GM12878 (cell line): ENCODE data around the gene CHURC1. TPM values are rescaled to one million over a fixed set of nuclear protein-coding genes. Genes with fewer than 3 reads are reported as not detected.

Experiments
- ATAC-seq: fragments of 200-7000 bp; cut with Tn5 transposase; 3 replicates; pipeline ENCODE4 v1.9.1; 2020; ENCODE audit warnings: mild to moderate bottlenecking, moderate library complexity
- BruUV-seq: library from RNA; stranded (reverse); fragments of 400-500 nt; replicated peaks from 2 replicates; lab custom pipeline; 2021; lab: Mats Ljungman, UMichigan
- CTCF ChIA-PET: fragments of 300-600 bp; sonication (Branson Sonifier 250); formaldehyde crosslinking; extraction: SDS; loops from one replicate; lab custom pipeline; 2021; ENCODE audit warnings: inconsistent platforms; lab: Yijun Ruan, JAX
- POLR2A ChIA-PET: fragments of 350-600 bp; formaldehyde crosslinking; extraction: SDS; loops from one replicate; lab custom pipeline; 2021; ENCODE audit warnings: inconsistent platforms; lab: Charles Lee
- RAD21 ChIA-PET: fragments of 300-600 bp; sonication (Branson Sonifier 250); formaldehyde crosslinking; loops from one replicate; lab custom pipeline; 2023; ENCODE audit warnings: antibody characterized with exemption; ENCODE audit not compliant: unreplicated experiment; lab: Charles Lee
- SMC1A ChIA-PET: fragments of 300-600 bp; sonication (Branson Sonifier 250); formaldehyde crosslinking; loops from one replicate; lab custom pipeline; 2023; ENCODE audit not compliant: unreplicated experiment, uncharacterized antibody; lab: Charles Lee
- DNase-seq: peaks from one replicate; pipeline ENCODE4 v3.0.0-alpha.2; 2011; ENCODE audit warnings: low read depth, low spot score
- FAIRE-seq: peaks from 3 replicates; lab custom pipeline; 2011; peaks lifted over from hg19 to GRCh38; lab: Jason Lieb, UNC
- H2AFZ ChIP-seq: 2 replicates; pipeline ENCODE4 v1.6.0; 2011; ENCODE audit warnings: low read depth, low read length, control low read depth; ENCODE audit not compliant: control insufficient read depth
- H3K27ac ChIP-seq: 2 replicates; pipeline ENCODE4 v1.5.1; 2011; ENCODE audit warnings: control low read depth; ENCODE audit not compliant: control insufficient read depth, insufficient read depth
- H3K27me3 ChIP-seq, 2 experiments: replicated peaks in 1 of 2; 2 replicates each; pipeline versions ENCODE4 v1.6.0 to v1.6.1; 2011; ENCODE audit warnings: low read length in 1 of 2; ENCODE audit not compliant: control insufficient read depth in 2 of 2, insufficient read depth in 2 of 2
- H3K36me3 ChIP-seq, 2 experiments: 2 replicates each; pipeline ENCODE4 v1.5.1; 2011; ENCODE audit warnings: low read length in 1 of 2; ENCODE audit not compliant: control insufficient read depth in 2 of 2, insufficient read depth in 2 of 2
- H3K4me1 ChIP-seq: 2 replicates; pipeline ENCODE4 v1.6.1; 2011; ENCODE audit warnings: mild to moderate bottlenecking, low read length, moderate library complexity, mixed read lengths; ENCODE audit not compliant: control insufficient read depth, insufficient read depth
- H3K4me2 ChIP-seq: 2 replicates; pipeline ENCODE4 v1.6.0; 2011; ENCODE audit warnings: control low read depth; ENCODE audit not compliant: control insufficient read depth, insufficient read depth
- H3K4me3 ChIP-seq: fragments of 200-600 bp; sonication (generic); 2 replicates; pipeline ENCODE4 v1.5.1; 2016
- H3K79me2 ChIP-seq: 2 replicates; pipeline ENCODE4 v1.6.0; 2011; ENCODE audit warnings: low read length; ENCODE audit not compliant: control insufficient read depth, insufficient read depth
- H3K9ac ChIP-seq: 2 replicates; pipeline ENCODE4 v1.8.0; 2011; ENCODE audit warnings: low read length, control low read depth, mixed read lengths; ENCODE audit not compliant: control insufficient read depth, insufficient read depth
- H3K9me3 ChIP-seq: replicated peaks from 3 replicates; pipeline ENCODE4 v1.5.1; 2011; ENCODE audit warnings: mild to moderate bottlenecking, low read length; ENCODE audit not compliant: control insufficient read depth, insufficient read depth
- H4K20me1 ChIP-seq: 2 replicates; pipeline ENCODE4 v1.6.0; 2011; ENCODE audit not compliant: control insufficient read depth, insufficient read depth
- BMI1 ChIP-seq: fragments of 450-650 bp; IDR thresholded peaks from 2 replicates; pipeline ENCODE4 v1.6.1; 2016; ENCODE audit warnings: mild to moderate bottlenecking, moderate library complexity, borderline replicate concordance
- EED ChIP-seq: sonication (generic); IDR thresholded peaks from 2 replicates; pipeline ENCODE4 v1.6.1; 2016; ENCODE audit warnings: antibody characterized with exemption, low read depth
- EZH2 ChIP-seq: IDR thresholded peaks from 2 replicates; pipeline ENCODE4 v1.6.1; 2012; ENCODE audit warnings: low read depth, mild to moderate bottlenecking, control low read depth, inconsistent platforms, low read length, borderline replicate concordance; ENCODE audit not compliant: control insufficient read depth
- FOS ChIP-seq: IDR thresholded peaks from 3 replicates; pipeline ENCODE4 v1.6.1; 2011; ENCODE audit warnings: borderline replicate concordance; ENCODE audit not compliant: insufficient read length; ENCODE audit errors: extremely low read depth
- HDAC2 ChIP-seq: fragments of 200-600 bp; sonication (generic); IDR thresholded peaks from 2 replicates; pipeline ENCODE4 v1.6.1; 2017
- NBN ChIP-seq: fragments of 450-650 bp; IDR thresholded peaks from 2 replicates; pipeline ENCODE4 v1.6.1; 2016
- NR2F1 ChIP-seq: fragments of 450-650 bp; conservative IDR thresholded peaks from 2 replicates; pipeline ENCODE4 v1.6.1; 2017; ENCODE audit warnings: mild to moderate bottlenecking
- PAX5 ChIP-seq: IDR thresholded peaks from 2 replicates; pipeline ENCODE4 v1.6.1; 2011; ENCODE audit warnings: low read depth, low read length, borderline replicate concordance
- RBBP5 ChIP-seq: fragments of 200-600 bp; sonication (generic); conservative IDR thresholded peaks from 2 replicates; pipeline ENCODE4 v1.6.1; 2016
- RUNX3 ChIP-seq: IDR thresholded peaks from 2 replicates; pipeline ENCODE4 v1.6.1; 2012; ENCODE audit warnings: low read length, inconsistent platforms
- SMAD5 ChIP-seq: IDR thresholded peaks from 2 replicates; pipeline ENCODE4 v1.6.1; 2016; ENCODE audit warnings: antibody characterized with exemption, low read depth
- YY1 ChIP-seq: IDR thresholded peaks from 2 replicates; pipeline ENCODE4 v1.6.1; 2011; ENCODE audit warnings: low read depth, mild to moderate bottlenecking, low read length
- ZBED1 ChIP-seq: IDR thresholded peaks from 2 replicates; pipeline ENCODE4 v1.6.1; 2016; ENCODE audit warnings: borderline replicate concordance
- WGBS: methylation state at CpG from one replicate; pipeline ENCODE4 v1.1.6; 2016; ENCODE audit warnings: low lambda C conversion rate; ENCODE audit not compliant: insufficient replicate concordance, insufficient coverage; ENCODE audit errors: missing lambda C conversion rate; 5-methylcytosine and 5-hydroxymethylcytosine counted together
- in situ Hi-C: fragments of 300-500 bp; cut with MboI; formaldehyde crosslinking; loops from 9 replicates; pipeline ENCODE4 v1.14.3; 2018; ENCODE audit warnings: mixed read lengths
- intact Hi-C: fragments of 100-400 bp; cut with micrococcal nuclease; formaldehyde crosslinking; loops from one replicate; pipeline ENCODE4 v1.14.2; 2022; ENCODE audit not compliant: unreplicated experiment
- polyA plus RNA-seq, 11 experiments: library from polyadenylated mRNA; depleted of rRNA in 4 of 11; unstranded in 6 of 11; stranded (reverse) in 5 of 11; fragments of >200 nt; fragmentation: Nextera tagmentation in 4 of 11; fragmentation: Illumina TruSeq in 1 of 11; extraction: Ambion mirVana in 4 of 11; extraction: Trizol in 1 of 11; gene quantifications; 1 replicate in 1 of 11; 2 replicates in 10 of 11; pipeline versions ENCODE4 v1.2.1 to v1.2.3, GENCODE V29; 2011 to 2016; ENCODE audit warnings: inconsistent platforms in 2 of 11, missing spikeins in 2 of 11, low read depth in 1 of 11
- total RNA-seq, 4 experiments: library from RNA; depleted of rRNA in 3 of 4; stranded (reverse); fragments of >200 nt in 3 of 4; fragmentation: Illumina TruSeq in 1 of 4; extraction: Trizol in 1 of 4; gene quantifications; 2 replicates each; pipeline versions ENCODE4 v1.2.1 to v1.2.3, GENCODE V29; 2013 to 2021
- TF ChIP-seq, protein P1 (sequence below): fragments of 150-350 bp; IDR thresholded peaks from 2 replicates; pipeline ENCODE4 v1.6.1; 2014; ENCODE audit warnings: mild to moderate bottlenecking, low read depth, low read length
- TF ChIP-seq, protein P2 (sequence below): fragments of 450-650 bp; formaldehyde crosslinking; IDR thresholded peaks from 2 replicates; pipeline ENCODE4 v1.5.0; 2022; ENCODE audit warnings: mild to moderate bottlenecking, missing genetic modification characterization

The CHURC1 gene
- total and polyA plus RNA-seq, 10 of the 15 experiments (the other 5 are each of a cell fraction or from before 2014, with no cell fraction given) = 41.0 to 421 (median 140) TPM

DNA sequence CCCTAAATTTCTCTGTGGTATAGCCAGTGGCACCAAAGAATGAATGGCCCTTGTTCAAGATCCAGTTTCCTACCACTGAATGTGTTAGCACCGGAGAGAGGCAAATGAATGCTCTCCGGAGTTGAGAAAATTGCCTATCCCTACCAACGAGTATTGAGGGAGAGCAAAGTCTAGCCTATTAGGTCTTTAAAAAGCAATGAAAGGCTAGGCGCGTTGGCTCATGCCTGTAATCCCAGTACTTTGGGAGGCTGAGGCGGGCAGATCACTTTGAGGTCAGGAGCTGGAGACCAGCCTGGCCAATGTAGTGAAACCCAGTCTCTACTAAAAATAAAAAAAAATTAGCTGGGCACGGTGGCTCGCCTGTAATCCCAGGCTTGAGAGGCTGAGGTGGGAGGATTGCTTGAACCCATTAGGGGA lies 58.8 kb downstream of the CHURC1 start:
- SMC1A ChIA-PET = no interaction called here
- FAIRE-seq (no peak), DNase-seq (no peak), ATAC-seq (no peak)
- Histone ChIP-seq H3K27ac (no peak overlapping the region), H3K27me3 (peaks cover 2 to 7% of the 10 kb centered on the region in 2 experiments), H3K9me3 (no peaks in the 10 kb centered on the region), H3K4me1 (no peaks in the 10 kb centered on the region), H3K4me3 (0 out of 2 replicates have a peak overlapping the region, but pooled peaks have one; percentile 66), H3K9ac (no peak overlapping the region), H4K20me1 (no peaks in the 10 kb centered on the region), H3K4me2 (no peak overlapping the region), H3K36me3 (no peaks in the 10 kb centered on the region), H2AFZ (no peak overlapping the region), H3K79me2 (no peaks in the 10 kb centered on the region)
- intact Hi-C loops = no loop called here
- in situ Hi-C loops = no loop called here
- BruUV-seq = no TSS peak
- TF ChIP-seq, protein P1, sequence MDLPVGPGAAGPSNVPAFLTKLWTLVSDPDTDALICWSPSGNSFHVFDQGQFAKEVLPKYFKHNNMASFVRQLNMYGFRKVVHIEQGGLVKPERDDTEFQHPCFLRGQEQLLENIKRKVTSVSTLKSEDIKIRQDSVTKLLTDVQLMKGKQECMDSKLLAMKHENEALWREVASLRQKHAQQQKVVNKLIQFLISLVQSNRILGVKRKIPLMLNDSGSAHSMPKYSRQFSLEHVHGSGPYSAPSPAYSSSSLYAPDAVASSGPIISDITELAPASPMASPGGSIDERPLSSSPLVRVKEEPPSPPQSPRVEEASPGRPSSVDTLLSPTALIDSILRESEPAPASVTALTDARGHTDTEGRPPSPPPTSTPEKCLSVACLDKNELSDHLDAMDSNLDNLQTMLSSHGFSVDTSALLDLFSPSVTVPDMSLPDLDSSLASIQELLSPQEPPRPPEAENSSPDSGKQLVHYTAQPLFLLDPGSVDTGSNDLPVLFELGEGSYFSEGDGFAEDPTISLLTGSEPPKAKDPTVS = no peak
- no peak for TF ChIP-seq EZH2
- RAD21 ChIA-PET = interaction anchor here (0.9 kb wide), 1 partner anchor 45 kb away, joined by 3 read pairs; no protein-coding TSS in a partner anchor
- 98% methylated on average over 8 of the region's 8 CpGs for WGBS
- POLR2A ChIA-PET = no interaction called here
- CTCF ChIA-PET = interaction anchor here (0.6 to 1.4 kb wide), 3 partner anchors 29 to 416 kb away, joined by 3 to 4 read pairs (median 3); no protein-coding TSS in a partner anchor

DNA sequence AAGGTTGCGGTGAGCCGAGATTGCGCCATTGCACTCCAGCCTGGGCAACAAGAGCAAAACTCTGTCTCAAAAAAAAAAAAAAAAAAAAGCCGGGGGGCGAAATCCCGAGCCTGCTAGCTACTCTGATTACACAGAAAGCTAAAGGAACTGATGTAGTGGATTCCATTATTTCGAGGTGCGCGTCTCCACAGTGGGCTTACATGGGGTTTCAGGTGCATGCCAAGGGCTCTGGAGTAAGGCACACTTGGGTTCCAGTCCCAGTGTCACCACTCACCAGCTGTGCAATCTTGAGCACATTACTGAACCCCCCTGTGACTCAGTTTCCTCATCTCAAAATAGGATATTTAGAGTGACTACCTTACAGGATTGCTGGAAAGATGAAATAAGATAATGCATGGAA lies 59.6 kb downstream of the CHURC1 start:
- Histone ChIP-seq H3K79me2 (no peaks in the 10 kb centered on the region), H3K4me2 (no peak overlapping the region), H3K27me3 (peaks cover 2 to 7% of the 10 kb centered on the region in 2 experiments), H3K9me3 (no peaks in the 10 kb centered on the region), H2AFZ (no peak overlapping the region), H3K9ac (no peak overlapping the region), H3K4me1 (no peaks in the 10 kb centered on the region), H3K27ac (no peak overlapping the region), H4K20me1 (no peaks in the 10 kb centered on the region), H3K4me3 (no peak overlapping the region), H3K36me3 (no peaks in the 10 kb centered on the region)
- DNase-seq (no peak), ATAC-seq (no peak), FAIRE-seq (no peak)
- CTCF ChIA-PET = interaction anchor here (0.6 to 1.9 kb wide), 5 partner anchors 11 to 46 kb away, joined by 3 to 7 read pairs (median 4); no protein-coding TSS in a partner anchor
- SMC1A ChIA-PET = no interaction called here
- no TSS peak for BruUV-seq
- RAD21 ChIA-PET = interaction anchor here (0.9 kb wide), 1 partner anchor 46 kb away, joined by 3 read pairs; no protein-coding TSS in a partner anchor
- POLR2A ChIA-PET = no interaction called here
- intact Hi-C loops (no loop called here), in situ Hi-C loops (no loop called here)
- 95% methylated on average over 8 of the region's 9 CpGs for WGBS
- no peak for TF ChIP-seq NBN
- no peak for TF ChIP-seq HDAC2
- no peak for TF ChIP-seq BMI1
- no peak for TF ChIP-seq ZBED1
- no peak for TF ChIP-seq FOS
- TF ChIP-seq EED = no peak
- TF ChIP-seq NR2F1 = no peak
- TF ChIP-seq, protein P2, sequence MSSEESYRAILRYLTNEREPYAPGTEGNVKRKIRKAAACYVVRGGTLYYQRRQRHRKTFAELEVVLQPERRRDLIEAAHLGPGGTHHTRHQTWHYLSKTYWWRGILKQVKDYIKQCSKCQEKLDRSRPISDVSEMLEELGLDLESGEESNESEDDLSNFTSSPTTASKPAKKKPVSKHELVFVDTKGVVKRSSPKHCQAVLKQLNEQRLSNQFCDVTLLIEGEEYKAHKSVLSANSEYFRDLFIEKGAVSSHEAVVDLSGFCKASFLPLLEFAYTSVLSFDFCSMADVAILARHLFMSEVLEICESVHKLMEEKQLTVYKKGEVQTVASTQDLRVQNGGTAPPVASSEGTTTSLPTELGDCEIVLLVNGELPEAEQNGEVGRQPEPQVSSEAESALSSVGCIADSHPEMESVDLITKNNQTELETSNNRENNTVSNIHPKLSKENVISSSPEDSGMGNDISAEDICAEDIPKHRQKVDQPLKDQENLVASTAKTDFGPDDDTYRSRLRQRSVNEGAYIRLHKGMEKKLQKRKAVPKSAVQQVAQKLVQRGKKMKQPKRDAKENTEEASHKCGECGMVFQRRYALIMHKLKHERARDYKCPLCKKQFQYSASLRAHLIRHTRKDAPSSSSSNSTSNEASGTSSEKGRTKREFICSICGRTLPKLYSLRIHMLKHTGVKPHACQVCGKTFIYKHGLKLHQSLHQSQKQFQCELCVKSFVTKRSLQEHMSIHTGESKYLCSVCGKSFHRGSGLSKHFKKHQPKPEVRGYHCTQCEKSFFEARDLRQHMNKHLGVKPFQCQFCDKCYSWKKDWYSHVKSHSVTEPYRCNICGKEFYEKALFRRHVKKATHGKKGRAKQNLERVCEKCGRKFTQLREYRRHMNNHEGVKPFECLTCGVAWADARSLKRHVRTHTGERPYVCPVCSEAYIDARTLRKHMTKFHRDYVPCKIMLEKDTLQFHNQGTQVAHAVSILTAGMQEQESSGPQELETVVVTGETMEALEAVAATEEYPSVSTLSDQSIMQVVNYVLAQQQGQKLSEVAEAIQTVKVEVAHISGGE (CRISPR knock-in tag) = no peak
- TF ChIP-seq RBBP5 = no peak
- TF ChIP-seq SMAD5 = no peak
- TF ChIP-seq RUNX3 = no peak
- no peak for TF ChIP-seq YY1
- TF ChIP-seq PAX5 = no peak
